Sigmoid colon (tissue), 4 donors: Measurements from ENCODE around the gene NADSYN1.

Experiments used
- CTCF ChIP-seq, 4 experiments: fragments of 450-650 bp in 3 of 4; fragments of 200-600 bp in 1 of 4; IDR thresholded peaks; one replicate each; pipeline ENCODE4 v1.5.1; 2016 to 2019; ENCODE audit warnings: antibody characterized with exemption in 4 of 4, mild to moderate bottlenecking in 3 of 4, moderate library complexity in 2 of 4
- EP300 ChIP-seq, 4 donors: sonication (generic); formaldehyde crosslinking; IDR thresholded peaks; one replicate each; pipeline ENCODE4 v1.6.1; 2017; ENCODE audit warnings: antibody characterized with exemption in 4 of 4
- POLR2A ChIP-seq, 2 donors: fragments of 450-650 bp; IDR thresholded peaks; one replicate each; pipeline ENCODE4 v1.6.1; 2016; ENCODE audit warnings: antibody characterized with exemption in 2 of 2, mild to moderate bottlenecking in 2 of 2, moderate library complexity in 2 of 2
- POLR2AphosphoS5 ChIP-seq, 4 donors: sonication (generic); formaldehyde crosslinking; IDR thresholded peaks; one replicate each; pipeline ENCODE4 v1.6.1; 2017; ENCODE audit warnings: antibody characterized with exemption in 4 of 4

- TF ChIP-seq CTCF (IDR thresholded peaks at IDR 0.05) (no peak), POLR2A (IDR thresholded peaks at IDR 0.05) (no peak), EP300 (IDR thresholded peaks at IDR 0.05) (no peak), POLR2AphosphoS5 (IDR thresholded peaks at IDR 0.05) (no peak)
Observed at GRCh38 chr11:71442123-71442522, 10.9 kb upstream of the NADSYN1 start.
